HFFc6 (cell line): ENCODE measurements around the gene MFSD2A. TPM values are rescaled to one million over a fixed set of nuclear protein-coding genes. Genes with fewer than 3 reads are reported as not detected.
"Not testable (repeated sequence)": the region's sequence is repeated elsewhere in the genome, so short reads cannot be mapped to it uniquely, and the experiment has no call there.

Experiments used
- DNase-seq: peaks from one replicate; pipeline ENCODE4 v3.0.0-alpha.2; 2018
- H3K27ac Mint-ChIP-seq: 2 replicates; pipeline ENCODE4 v1.8.0; 2020; ENCODE audit warnings: mild to moderate bottlenecking, mixed read lengths
- H3K27me3 Mint-ChIP-seq: 2 replicates; pipeline ENCODE4 v1.8.0; 2021; ENCODE audit warnings: mild to moderate bottlenecking, moderate library complexity, mixed read lengths; ENCODE audit not compliant: insufficient read depth
- H3K36me3 Mint-ChIP-seq: 2 replicates; pipeline ENCODE4 v1.8.0; 2021; ENCODE audit warnings: low read depth, mixed read lengths
- H3K4me1 Mint-ChIP-seq: 2 replicates; pipeline ENCODE4 v1.8.0; 2020; ENCODE audit warnings: low read depth, mixed read lengths
- H3K4me3 Mint-ChIP-seq: 2 replicates; pipeline ENCODE4 v1.8.0; 2020; ENCODE audit warnings: mild to moderate bottlenecking, moderate library complexity, mixed read lengths
- H3K9me3 Mint-ChIP-seq: 2 replicates; pipeline ENCODE4 v1.8.0; 2020; ENCODE audit warnings: mild to moderate bottlenecking, mixed read lengths
- CTCF ChIP-seq: fragments of 200-600 bp; sonication (generic); IDR thresholded peaks from 2 replicates; pipeline ENCODE4 v1.5.0; 2021; ENCODE audit warnings: antibody characterized with exemption, mild to moderate bottlenecking
- total RNA-seq, 6 experiments: library from RNA; stranded (reverse); fragmentation: NEBNext Ultra II Directional; extraction: Animal tissue kit (Norgen Biotek cat#: 25700); gene quantifications; 2 replicates in 1 of 6; 3 replicates in 5 of 6; pipeline ENCODE4 v1.2.3, GENCODE V29; 2021

MFSD2A gene
- total RNA-seq, 6 experiments from 2014 or later = 3.2 to 4.8 (median 3.5) TPM

- H3K9me3 Mint-ChIP-seq = no peaks in the 10 kb centered on the region
- peaks cover 2% of the 10 kb centered on the region; the same call in 1 of the 2 replicates for H3K27me3 Mint-ChIP-seq
- H3K27ac Mint-ChIP-seq = no peak overlapping the region
- H3K4me1 Mint-ChIP-seq = peaks cover 26% of the 10 kb centered on the region
- TF ChIP-seq CTCF = no peak
- H3K36me3 Mint-ChIP-seq = no peaks in the 10 kb centered on the region
- no peak for DNase-seq
- H3K4me3 Mint-ChIP-seq = no peak overlapping the region
Measured at GRCh38 chr1:39958403-39959200, 3.7 kb downstream of the MFSD2A start.

GRCh38 chr1:39959651-39960333, 4.8 kb downstream of the MFSD2A start:
- no peak overlapping the region for H3K27ac Mint-ChIP-seq
- no peak for TF ChIP-seq CTCF
- peaks cover 20% of the 10 kb centered on the region for H3K4me1 Mint-ChIP-seq
- H3K4me3 Mint-ChIP-seq = no peak overlapping the region
- DNase-seq = no peak
- 0 out of 2 replicates have a peak, but pooled peaks cover 2% of the 10 kb centered on the region for H3K27me3 Mint-ChIP-seq
- H3K9me3 Mint-ChIP-seq = no peaks in the 10 kb centered on the region
- H3K36me3 Mint-ChIP-seq = no peaks in the 10 kb centered on the region

- Mint-ChIP-seq H3K9me3 (no peaks in the 10 kb centered on the region), H3K4me1 (peaks cover 20% of the 10 kb centered on the region), H3K27ac (no peak overlapping the region), H3K4me3 (no peak overlapping the region), H3K36me3 (no peaks in the 10 kb centered on the region), H3K27me3 (0 out of 2 replicates have a peak, but pooled peaks cover 2% of the 10 kb centered on the region)
- no peak for TF ChIP-seq CTCF
- no peak for DNase-seq
Measured at GRCh38 chr1:39960431-39960958, 5.5 kb downstream of the MFSD2A start.

GRCh38 chr1:39962450-39962825, 7.5 kb downstream of the MFSD2A start:
- TF ChIP-seq CTCF = no peak
- Mint-ChIP-seq H3K36me3 (no peaks in the 10 kb centered on the region), H3K27ac (no peak overlapping the region), H3K27me3 (no peaks in the 10 kb centered on the region), H3K4me1 (peaks cover 3% of the 10 kb centered on the region), H3K4me3 (no peak overlapping the region), H3K9me3 (no peaks in the 10 kb centered on the region)
- DNase-seq = no peak

- not testable (repeated sequence) for H3K9me3 Mint-ChIP-seq, DNase-seq, H3K27ac Mint-ChIP-seq, H3K4me1 Mint-ChIP-seq, H3K36me3 Mint-ChIP-seq, H3K4me3 Mint-ChIP-seq, H3K27me3 Mint-ChIP-seq
Measured at GRCh38 chr1:39962964-39963363, 8.0 kb downstream of the MFSD2A start.

GRCh38 chr1:39964552-39964951, 9.6 kb downstream of the MFSD2A start:
- no peaks in the 10 kb centered on the region for H3K9me3 Mint-ChIP-seq
- H3K4me3 Mint-ChIP-seq = no peak overlapping the region
- no peaks in the 10 kb centered on the region for H3K36me3 Mint-ChIP-seq
- no peak for DNase-seq
- no peak for TF ChIP-seq CTCF
- H3K27ac Mint-ChIP-seq = no peak overlapping the region
- peaks cover 7% of the 10 kb centered on the region for H3K4me1 Mint-ChIP-seq
- H3K27me3 Mint-ChIP-seq = no peaks in the 10 kb centered on the region
